HEK293 (cell line): ENCODE measurements around the gene IRAK1BP1.

Experiments used
- CTCF ChIA-PET: fragments of 350-600 bp; formaldehyde crosslinking; extraction: SDS; loops from one replicate; lab custom pipeline; 2021; ENCODE audit warnings: antibody characterized with exemption; lab: Yijun Ruan, JAX
- POLR2A ChIA-PET: fragments of 300-600 bp; formaldehyde crosslinking; extraction: SDS; loops from one replicate; lab custom pipeline; 2020; ENCODE audit warnings: antibody characterized with exemption, inconsistent platforms; lab: Yijun Ruan, JAX
- H3K27ac ChIP-seq: fragments of 200-500 bp; sonication (Bioruptor generic); 2 replicates; pipeline ENCODE4 v1.5.1; 2014; ENCODE audit warnings: low read depth, low read length, control low read depth, inconsistent platforms; ENCODE audit errors: extremely low read depth
- H3K36me3 ChIP-seq, 2 experiments: fragments of 200-500 bp in 1 of 2; sonication (Bioruptor generic) in 1 of 2; 1 replicate in 1 of 2; 2 replicates in 1 of 2; pipeline ENCODE4 v1.5.1; 2014 to 2017; ENCODE audit warnings: inconsistent platforms in 2 of 2, low read length in 2 of 2; ENCODE audit not compliant: control insufficient read depth in 2 of 2, insufficient read depth in 1 of 2
- H3K4me1 ChIP-seq: fragments of 200-500 bp; sonication (Bioruptor generic); 2 replicates; pipeline ENCODE4 v1.5.1; 2014; ENCODE audit warnings: mild to moderate bottlenecking, low read length, inconsistent platforms; ENCODE audit not compliant: control insufficient read depth, insufficient read depth
- H3K4me3 ChIP-seq: 2 replicates; pipeline ENCODE4 v1.5.1; 2011; ENCODE audit warnings: low read depth, mild to moderate bottlenecking, control low read depth, low read length, moderate library complexity
- H3K9me3 ChIP-seq: fragments of 200-500 bp; sonication (Bioruptor generic); 2 replicates; pipeline ENCODE4 v1.5.1; 2014; ENCODE audit warnings: low read depth, low read length, inconsistent platforms; ENCODE audit not compliant: control insufficient read depth, insufficient read depth
- SETDB1 ChIP-seq: IDR thresholded peaks from one replicate; pipeline ENCODE4 v1.6.1; 2017; ENCODE audit warnings: mild to moderate bottlenecking, low read length, moderate library complexity, mixed read lengths; ENCODE audit not compliant: insufficient read length
- ZNF133 ChIP-seq: fragments of 450-650 bp; formaldehyde crosslinking; IDR thresholded peaks from 2 replicates; pipeline ENCODE4 v1.5.1; 2016; ENCODE audit warnings: missing biosample characterization, missing genetic modification characterization
- ZNF174 ChIP-seq: fragments of 450-650 bp; formaldehyde crosslinking; IDR thresholded peaks from 2 replicates; pipeline ENCODE4 v1.5.0; 2017; ENCODE audit warnings: missing biosample characterization, mild to moderate bottlenecking, missing genetic modification characterization
- ZNF302 ChIP-seq: fragments of 450-650 bp; formaldehyde crosslinking; IDR thresholded peaks from 2 replicates; pipeline ENCODE4 v1.5.1; 2016; ENCODE audit warnings: missing biosample characterization, missing genetic modification characterization, low read depth
- ZNF501 ChIP-seq: fragments of 450-650 bp; formaldehyde crosslinking; IDR thresholded peaks from 2 replicates; pipeline ENCODE4 v1.5.1; 2016; ENCODE audit warnings: missing biosample characterization, missing genetic modification characterization
- ZNF830 ChIP-seq: fragments of 450-650 bp; IDR thresholded peaks from 2 replicates; pipeline ENCODE4 v1.5.0; 2018; ENCODE audit warnings: missing biosample characterization, missing genetic modification characterization, low read depth, mild to moderate bottlenecking, moderate library complexity
- TF ChIP-seq, protein P1 (sequence below): fragments of 450-650 bp; formaldehyde crosslinking; IDR thresholded peaks from 2 replicates; pipeline ENCODE4 v1.5.1; 2016; ENCODE audit warnings: missing biosample characterization, missing genetic modification characterization
- TF ChIP-seq, protein P2 (sequence below): fragments of 450-650 bp; formaldehyde crosslinking; conservative IDR thresholded peaks from 2 replicates; pipeline ENCODE4 v1.5.1; 2016; ENCODE audit warnings: low read depth, missing biosample characterization, missing genetic modification characterization

Gene IRAK1BP1

DNA sequence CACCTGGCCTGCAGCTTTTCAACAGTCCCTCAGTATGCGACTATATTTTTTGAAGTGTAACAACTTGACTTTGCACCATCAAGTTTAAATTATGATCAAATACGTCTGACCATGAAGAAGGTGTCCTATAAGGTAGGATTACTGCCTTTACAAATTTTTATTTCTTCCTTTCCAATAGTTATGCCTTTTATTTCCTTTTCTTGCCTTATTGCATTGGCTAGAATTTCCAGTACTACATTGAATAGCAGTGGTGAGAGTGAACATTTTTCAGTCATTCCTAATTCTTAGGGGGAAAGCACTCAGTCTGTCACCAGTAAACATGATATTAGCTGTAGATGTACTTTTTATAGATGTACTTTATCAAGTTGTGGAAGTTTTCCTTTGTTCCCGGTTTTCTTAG, 81.4 kb downstream of the IRAK1BP1 start:
- peaks cover 73 to 100% of the 10 kb centered on the region in 2 experiments for H3K36me3 ChIP-seq
- no peak overlapping the region for H3K27ac ChIP-seq
- CTCF ChIA-PET: interaction anchor here (0.7 to 0.8 kb wide), 2 partner anchors 13 to 44 kb away, joined by 3 read pairs; no protein-coding TSS in a partner anchor
- H3K4me3 ChIP-seq: no peak overlapping the region
- TF ChIP-seq ZNF830: no peak
- TF ChIP-seq ZNF302 (tag by site-specific recombination): no peak
- no peak for TF ChIP-seq ZNF501 (tag by site-specific recombination)
- TF ChIP-seq SETDB1: peak; percentile 95
- TF ChIP-seq, all 188 proteins: peak for 1
- Histone ChIP-seq H3K9me3 (peaks cover 7% of the 10 kb centered on the region; the same call in 1 of the 2 replicates), H3K4me1 (no peaks in the 10 kb centered on the region)
- POLR2A ChIA-PET: no interaction called here

DNA sequence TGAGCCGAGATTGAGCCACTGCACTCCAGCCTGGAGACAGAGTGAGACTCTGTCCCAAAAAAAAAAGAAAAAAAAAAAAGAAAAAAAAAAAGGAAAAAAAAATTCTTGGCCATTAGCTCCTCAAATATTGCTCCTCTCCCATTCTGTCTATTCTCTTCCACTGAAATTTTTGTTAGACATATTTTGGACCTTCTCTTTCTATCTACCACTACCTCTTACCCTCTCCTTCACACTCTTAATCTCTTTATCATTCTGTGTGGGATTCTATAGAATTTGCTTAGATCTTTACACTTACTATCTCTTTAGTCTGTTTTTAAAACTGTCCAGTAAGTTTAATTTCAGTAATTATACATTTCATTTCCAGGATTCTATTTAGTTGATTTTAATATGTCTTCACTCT, 85.0 kb downstream of the IRAK1BP1 start:
- ChIA-PET POLR2A (no interaction called here), CTCF (interaction anchor here (0.6 kb wide), 1 partner anchor 142 kb away, joined by 3 read pairs; no protein-coding TSS in a partner anchor)
- H3K9me3 ChIP-seq: peaks cover 7% of the 10 kb centered on the region; the same call in 1 of the 2 replicates
- TF ChIP-seq, protein P1, sequence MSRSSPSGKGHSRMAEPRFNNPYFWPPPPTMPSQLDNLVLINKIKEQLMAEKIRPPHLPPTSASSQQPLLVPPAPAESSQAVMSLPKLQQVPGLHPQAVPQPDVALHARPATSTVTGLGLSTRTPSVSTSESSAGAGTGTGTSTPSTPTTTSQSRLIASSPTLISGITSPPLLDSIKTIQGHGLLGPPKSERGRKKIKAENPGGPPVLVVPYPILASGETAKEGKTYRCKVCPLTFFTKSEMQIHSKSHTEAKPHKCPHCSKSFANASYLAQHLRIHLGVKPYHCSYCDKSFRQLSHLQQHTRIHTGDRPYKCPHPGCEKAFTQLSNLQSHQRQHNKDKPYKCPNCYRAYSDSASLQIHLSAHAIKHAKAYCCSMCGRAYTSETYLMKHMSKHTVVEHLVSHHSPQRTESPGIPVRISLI: peak; percentile 75; the same call in 1 of the 2 replicates
- TF ChIP-seq SETDB1 (no peak), ZNF133 (tag by site-specific recombination) (peak; percentile 98), ZNF174 (no peak)
- TF ChIP-seq, protein P2, sequence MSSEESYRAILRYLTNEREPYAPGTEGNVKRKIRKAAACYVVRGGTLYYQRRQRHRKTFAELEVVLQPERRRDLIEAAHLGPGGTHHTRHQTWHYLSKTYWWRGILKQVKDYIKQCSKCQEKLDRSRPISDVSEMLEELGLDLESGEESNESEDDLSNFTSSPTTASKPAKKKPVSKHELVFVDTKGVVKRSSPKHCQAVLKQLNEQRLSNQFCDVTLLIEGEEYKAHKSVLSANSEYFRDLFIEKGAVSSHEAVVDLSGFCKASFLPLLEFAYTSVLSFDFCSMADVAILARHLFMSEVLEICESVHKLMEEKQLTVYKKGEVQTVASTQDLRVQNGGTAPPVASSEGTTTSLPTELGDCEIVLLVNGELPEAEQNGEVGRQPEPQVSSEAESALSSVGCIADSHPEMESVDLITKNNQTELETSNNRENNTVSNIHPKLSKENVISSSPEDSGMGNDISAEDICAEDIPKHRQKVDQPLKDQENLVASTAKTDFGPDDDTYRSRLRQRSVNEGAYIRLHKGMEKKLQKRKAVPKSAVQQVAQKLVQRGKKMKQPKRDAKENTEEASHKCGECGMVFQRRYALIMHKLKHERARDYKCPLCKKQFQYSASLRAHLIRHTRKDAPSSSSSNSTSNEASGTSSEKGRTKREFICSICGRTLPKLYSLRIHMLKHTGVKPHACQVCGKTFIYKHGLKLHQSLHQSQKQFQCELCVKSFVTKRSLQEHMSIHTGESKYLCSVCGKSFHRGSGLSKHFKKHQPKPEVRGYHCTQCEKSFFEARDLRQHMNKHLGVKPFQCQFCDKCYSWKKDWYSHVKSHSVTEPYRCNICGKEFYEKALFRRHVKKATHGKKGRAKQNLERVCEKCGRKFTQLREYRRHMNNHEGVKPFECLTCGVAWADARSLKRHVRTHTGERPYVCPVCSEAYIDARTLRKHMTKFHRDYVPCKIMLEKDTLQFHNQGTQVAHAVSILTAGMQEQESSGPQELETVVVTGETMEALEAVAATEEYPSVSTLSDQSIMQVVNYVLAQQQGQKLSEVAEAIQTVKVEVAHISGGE (tag by site-specific recombination): no peak
- peaks cover 73 to 94% of the 10 kb centered on the region in 2 experiments for H3K36me3 ChIP-seq
- H3K27ac ChIP-seq: no peak overlapping the region
- H3K4me1 ChIP-seq: no peaks in the 10 kb centered on the region
- H3K4me3 ChIP-seq: no peak overlapping the region
